RCC 7860 (cell line): Measurements from ENCODE around the gene ZNF830.
A peak's percentile ranks its signal among the peaks of the same experiment; 100 is the strongest.
"Not testable (repeated sequence)": the region's sequence is repeated elsewhere in the genome, so short reads cannot be mapped to it uniquely, and the experiment has no call there.

Source experiments
- DNase-seq: peaks from one replicate; pipeline ENCODE4 v3.0.0-alpha.2; 2015; ENCODE audit warnings: low spot score
- FAIRE-seq: peaks from 2 replicates; lab custom pipeline; 2012; peaks lifted over from hg19 to GRCh38; lab: Jason Lieb, UNC

Gene ZNF830

DNA sequence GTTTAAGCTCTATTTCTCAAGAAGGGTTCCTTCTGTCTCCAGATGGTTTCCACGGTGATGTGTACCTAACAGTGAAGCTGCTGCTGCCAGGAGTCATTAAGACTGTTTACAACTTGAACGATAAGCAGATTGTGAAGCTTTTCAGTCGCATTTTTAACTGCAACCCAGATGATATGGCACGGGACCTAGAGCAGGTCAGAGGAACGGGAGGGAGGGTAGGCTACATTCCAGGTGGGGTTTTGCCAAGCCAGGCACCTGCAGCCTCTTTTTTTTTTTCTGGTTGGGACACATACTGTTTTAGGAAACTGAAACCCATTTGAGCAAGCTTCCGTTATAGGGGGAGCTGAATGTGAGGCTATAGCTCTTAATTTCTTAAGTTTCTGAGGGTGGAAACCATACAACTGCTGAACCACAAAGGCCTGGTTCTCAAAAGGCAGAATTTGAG, 29.6 kb downstream of the ZNF830 start:
- no peak for DNase-seq
- no peak for FAIRE-seq

DNA sequence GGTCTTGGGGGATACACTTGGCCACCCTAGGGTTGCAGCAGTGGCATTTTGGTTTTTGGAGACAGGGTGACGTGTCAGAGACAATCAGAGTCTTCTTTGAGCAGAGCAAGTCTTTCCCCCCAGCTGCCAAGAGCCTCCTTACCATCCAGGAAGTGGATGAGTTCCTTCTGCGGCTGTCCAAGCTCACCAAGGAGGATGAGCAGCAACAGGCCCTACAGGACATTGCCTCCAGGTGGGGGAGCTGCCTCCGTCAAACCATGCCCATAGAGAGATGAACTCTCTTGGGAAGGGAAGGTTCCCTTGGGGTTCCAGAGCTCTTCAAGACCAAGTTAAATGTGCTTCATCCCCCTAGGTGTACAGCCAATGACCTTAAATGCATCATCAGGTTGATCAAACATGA, 30.3 kb downstream of the ZNF830 start:
- FAIRE-seq: no peak
- no peak for DNase-seq

DNA sequence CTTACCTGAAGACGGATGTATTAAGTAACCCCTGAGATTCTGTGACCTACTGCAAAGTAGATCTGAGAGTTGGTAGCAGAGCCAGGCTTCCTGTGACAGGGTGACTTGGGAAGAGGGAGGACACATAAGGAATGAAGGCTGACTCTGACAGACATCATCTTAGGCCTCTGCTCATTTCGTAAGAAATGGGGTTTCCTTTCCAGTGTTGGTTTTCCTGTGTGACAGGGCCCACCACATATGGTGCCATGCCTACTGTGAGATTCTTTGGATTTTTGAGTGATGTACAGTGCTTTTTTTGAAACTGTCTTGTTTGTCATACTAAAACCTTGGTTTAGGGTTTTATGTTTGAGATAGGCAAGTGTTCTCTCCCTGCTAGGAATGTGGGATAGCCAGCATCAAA, 31.7 kb downstream of the ZNF830 start:
- FAIRE-seq: no peak
- no peak for DNase-seq

DNA sequence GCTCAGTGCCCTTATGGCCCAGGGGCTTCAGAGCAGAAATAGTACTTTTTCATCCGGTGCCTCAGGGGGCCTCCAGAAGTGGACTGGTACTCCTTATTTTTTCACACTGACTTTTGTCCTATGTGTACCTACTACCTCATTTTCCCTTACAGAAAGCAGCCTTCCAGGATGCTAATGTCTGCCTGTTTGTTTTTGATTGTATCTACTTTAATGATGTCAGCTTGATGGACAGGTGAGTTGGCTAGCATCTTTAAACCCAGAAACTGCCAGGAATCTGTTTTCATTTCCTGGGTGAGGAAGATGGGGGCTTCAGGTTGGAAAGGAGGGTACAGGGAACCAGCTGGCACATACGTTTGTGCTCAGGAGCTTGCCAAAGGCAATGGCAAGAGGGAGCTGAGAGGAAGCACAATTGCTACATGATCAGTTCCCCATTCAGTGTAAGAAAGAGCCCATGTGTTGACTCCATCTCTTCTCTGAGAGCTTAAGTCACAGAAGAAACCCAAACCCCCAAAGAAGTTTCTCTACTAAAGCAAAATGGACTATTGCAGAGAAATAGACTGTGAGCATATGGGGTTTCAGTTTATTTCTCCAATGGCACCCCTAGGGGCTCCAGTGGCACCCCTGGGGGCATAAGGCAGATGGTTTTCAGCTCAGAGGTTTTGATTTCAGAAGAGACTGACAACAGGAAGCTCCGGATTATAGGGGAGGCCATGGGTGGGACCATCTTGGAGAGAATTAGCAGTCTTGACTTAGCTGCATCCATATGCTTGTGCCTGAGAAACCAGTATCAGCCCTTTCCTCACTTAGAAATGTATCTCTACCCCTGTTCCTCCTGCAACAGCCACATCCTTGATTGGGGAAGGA, 35.3 kb downstream of the ZNF830 start:
- no peak for DNase-seq
- FAIRE-seq: no peak

DNA sequence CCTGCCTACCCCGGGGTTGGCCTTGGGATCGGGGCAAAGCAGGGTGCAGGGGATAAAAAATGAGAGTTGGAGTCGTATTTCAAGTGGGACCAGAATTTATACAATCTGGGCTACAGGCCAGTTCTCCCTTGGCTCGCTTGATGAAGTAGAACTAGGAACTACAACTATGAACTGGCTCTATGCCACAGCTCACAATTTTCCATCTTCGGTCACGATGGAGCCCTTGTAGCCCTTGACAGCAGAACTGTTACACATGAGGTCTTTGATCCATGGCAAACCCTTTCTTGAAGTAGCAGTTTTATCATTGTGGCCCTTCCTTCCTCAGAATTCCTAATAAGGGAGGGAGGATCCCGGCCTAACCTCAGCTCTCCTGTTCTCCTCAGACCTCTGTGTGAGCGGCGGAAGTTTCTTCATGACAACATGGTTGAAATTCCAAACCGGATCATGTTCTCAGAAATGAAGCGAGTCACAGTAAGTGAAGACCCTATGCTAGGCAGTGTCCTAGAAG, 36.1 kb downstream of the ZNF830 start:
- DNase-seq (no peak), FAIRE-seq (no peak)

DNA sequence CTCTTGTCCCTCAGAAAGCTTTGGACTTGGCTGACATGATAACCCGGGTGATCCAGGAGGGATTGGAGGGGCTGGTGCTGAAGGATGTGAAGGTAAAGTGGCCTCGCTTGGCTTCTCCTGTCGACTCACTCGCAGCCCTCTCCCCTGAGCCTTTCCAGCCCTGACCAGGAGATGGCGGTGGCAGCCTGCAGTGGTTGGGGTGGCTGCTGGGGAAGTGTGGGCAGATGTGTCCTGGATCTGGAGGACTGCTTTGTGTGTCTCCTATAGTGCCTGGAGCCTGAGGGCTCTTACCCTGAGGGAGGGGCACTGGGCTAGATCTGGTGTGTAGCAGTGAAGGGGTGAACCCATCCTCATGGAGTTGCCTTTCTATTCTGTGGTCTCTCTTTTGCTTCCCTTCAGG, 36.9 kb downstream of the ZNF830 start:
- DNase-seq (peak; percentile 51), FAIRE-seq (no peak)

DNA sequence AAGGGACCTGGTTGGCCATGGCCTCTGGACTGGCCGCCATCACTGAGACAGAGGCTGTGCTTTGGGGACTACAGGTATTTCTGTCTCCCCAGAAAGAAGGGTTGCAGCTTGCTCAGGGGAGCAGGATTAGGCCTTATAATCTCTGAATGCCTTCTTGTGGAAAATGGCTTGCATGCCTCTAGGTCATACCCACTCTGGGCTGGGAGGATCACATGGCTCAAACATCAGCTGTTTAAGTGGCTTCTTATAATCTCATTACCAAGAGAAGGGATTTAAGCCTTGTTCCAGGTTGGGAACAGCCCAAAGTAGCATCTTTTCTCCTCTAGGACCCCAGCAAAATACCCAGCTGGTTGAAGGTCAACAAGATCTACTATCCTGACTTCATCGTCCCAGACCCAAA, 38.1 kb downstream of the ZNF830 start:
- DNase-seq: no peak
- FAIRE-seq: no peak

DNA sequence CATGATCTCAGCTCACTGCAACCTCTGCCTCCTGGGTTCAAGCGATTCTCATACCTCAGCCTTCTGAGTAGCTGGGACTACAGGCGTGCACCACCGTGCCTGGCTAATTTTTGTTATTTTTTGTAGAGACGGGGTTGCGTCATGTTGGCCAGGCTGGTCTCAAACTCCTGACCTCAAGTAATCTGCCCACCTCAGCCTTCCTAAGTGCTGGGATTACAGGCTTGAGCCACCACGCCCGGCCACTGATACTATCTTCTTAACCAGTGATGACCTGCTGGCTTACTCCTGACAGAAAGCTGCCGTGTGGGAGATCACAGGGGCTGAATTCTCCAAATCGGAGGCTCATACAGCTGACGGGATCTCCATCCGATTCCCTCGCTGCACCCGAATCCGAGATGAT, 39.6 kb downstream of the ZNF830 start:
- not testable (repeated sequence) for FAIRE-seq

DNA sequence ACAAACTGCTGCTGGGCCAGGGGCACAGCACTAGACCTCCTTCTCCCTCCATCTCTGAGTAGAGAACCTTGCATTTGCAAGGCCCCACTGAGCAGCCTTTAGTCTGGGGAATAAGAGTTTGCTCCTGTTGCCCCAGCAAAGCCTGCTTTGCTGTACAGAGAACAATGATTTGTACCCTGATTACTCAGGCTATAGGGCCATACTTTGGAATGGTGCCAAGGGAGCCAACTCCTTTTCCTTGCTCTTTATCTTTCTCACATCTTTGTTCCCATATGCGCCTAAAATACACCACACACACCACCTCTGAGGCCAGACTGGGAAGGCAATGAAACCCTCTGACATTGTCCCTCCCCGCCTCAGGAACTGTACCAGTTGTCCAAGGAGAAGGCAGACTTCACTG, 40.2 kb downstream of the ZNF830 start:
- DNase-seq (no peak), FAIRE-seq (no peak)

More for the DNA sequence above, 39.6 kb downstream of the ZNF830 start:
- not testable (repeated sequence) for DNase-seq

DNA sequence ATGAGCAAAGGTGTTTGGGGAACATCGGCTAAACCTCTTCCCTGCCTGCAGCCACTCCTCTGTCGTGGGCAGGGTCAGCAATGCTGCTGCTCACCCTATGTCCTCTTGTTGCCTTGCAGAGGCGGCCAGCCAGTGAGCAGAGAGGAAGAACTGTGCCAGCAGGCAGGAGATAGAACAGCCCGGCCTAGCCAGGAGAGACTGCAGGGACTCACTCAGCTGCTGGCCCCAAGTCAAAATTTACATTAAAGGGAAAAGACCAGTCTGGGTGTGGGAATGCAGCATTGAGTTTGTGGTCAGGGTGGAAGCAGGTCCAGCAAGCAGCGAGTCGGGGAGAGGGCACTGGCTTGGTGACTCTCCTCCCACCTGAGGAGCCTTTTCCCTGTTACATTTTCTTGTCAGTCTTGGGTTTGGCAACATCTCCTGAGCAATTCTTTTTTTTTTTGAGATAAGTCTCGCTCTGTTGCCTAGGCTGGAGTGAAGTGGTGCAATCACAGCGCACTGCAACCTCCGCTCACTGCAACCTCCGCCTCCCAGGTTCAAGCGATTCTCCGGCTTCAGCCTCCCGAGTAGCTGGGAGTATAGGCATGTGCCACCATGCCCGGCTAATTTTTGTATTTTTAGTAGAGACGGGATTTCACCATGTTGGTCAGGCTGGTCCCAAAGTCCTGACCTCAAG, 41.7 kb downstream of the ZNF830 start:
- DNase-seq (no peak), FAIRE-seq (no peak)

DNA sequence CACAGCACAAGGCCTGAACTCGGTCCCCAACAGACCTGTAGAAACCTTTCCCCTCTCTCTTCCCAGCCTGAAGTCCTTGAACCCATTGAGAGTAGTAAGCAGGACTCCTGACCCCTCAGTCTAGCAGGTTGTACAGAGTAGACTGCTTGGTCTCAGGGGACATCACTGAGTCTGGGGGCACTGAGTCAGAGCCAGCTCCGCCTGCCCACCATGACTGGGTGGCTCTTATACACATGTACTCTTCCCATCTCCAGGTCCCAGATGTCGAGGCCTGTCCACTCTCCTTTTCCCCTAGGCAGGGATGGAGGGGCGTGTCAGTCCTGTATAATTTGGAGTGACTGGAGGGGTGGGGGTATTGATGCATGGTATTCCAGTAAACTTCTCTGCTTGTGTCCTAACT, 42.4 kb downstream of the ZNF830 start:
- DNase-seq (no peak), FAIRE-seq (no peak)

DNA sequence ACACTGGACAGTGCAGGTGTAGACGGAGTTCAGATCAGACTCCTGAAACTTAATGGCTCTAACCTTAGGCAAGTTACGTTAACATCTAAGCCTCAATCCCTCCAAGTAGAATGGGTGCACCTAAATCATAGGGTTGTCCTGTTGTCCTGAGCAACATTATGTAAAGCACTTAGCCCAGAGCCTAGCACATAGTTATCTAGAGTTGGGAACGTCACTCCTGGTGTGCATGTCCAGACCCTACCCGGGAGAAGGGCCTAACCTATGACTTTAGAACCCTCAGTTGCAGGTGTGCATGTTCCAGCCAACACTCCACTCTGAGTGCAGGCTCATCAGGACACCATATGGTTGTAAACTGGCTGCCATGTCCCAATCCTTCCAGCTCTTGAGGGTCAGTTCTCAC, 45.0 kb downstream of the ZNF830 start:
- DNase-seq: no peak
- FAIRE-seq: no peak

DNA sequence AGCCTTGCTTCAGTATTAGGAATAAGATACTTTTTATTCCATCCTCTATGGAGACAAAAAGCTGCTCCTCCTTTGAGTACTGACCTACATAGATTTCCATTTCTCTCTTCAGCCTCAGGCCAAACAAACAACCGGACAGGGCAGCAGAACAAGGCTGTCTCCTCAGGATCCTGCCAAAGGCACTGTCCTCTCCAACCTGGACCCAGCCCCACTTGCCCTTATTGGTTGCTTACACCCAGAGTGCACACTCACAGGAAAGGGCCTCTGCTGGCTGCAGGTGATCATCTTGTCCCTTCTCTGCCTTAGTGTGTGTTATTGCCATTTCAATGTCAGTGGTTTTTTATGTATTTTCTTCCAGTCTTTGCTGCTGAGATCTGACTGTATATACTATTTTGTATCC, 45.6 kb downstream of the ZNF830 start:
- no peak for FAIRE-seq

DNA sequence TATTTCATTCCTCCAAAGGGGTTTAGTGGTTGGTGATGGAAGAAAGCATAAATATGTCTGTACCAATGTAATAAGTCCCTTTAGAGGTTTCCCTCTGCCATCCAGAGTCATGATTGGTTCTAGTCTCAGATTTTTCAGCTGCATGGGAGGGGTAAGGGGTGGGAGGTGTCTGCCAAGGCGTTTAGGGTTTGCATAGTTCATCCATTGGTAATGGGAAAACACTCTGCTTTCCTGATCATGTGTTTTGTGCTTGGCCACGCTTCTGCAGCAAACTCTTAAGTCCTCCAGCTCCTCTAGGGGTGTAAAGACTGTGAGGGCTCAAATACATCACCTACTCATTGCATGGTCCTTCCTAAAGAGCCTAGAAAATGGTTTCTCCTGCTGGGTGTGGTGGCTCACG, 48.8 kb downstream of the ZNF830 start:
- no peak for FAIRE-seq
- no peak for DNase-seq

More for the DNA sequence above, 45.6 kb downstream of the ZNF830 start:
- no peak for DNase-seq

DNA sequence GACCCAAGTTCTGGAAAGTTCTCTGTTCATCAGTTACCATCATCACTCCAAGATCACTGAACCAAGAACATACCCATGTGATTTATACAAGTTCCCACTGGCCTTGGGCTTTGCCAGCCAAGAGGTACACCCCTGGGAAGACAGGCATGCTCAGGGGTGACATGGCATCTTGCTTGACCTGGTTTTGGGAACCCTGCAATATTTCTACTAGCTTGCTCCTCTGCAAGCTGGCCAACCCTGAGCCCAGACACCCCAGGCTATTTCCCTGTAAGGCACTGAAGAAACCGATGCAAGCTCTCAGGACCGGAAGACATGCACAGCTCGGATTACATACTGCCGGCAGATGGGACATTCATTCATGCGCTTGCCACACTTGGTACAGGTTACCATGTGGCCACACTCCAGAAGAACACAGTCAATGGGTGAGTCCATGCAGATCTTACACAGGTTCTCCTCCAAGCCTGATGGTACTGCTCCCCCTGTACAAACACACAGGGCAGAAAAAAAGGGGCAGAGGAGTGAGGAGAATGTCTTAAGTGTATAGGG, 50.4 kb downstream of the ZNF830 start:
- DNase-seq: no peak
- no peak for FAIRE-seq
